Heart right ventricle (tissue), 16 donors: ENCODE data around the gene OR1K1. TPM values are rescaled to one million over a fixed set of nuclear protein-coding genes. Genes with fewer than 3 reads are reported as not detected.

Experiments used
- ATAC-seq, 8 donors: fragments of 200-7000 bp; cut with Tn5 transposase; one replicate each; pipeline ENCODE4 v1.9.1; 2020; ENCODE audit warnings: mild to moderate bottlenecking in 8 of 8, moderate library complexity in 8 of 8, moderate number of reproducible peaks in 1 of 8
- DNase-seq, 2 donors: peaks; one replicate each; pipeline ENCODE4 v3.0.0-alpha.2; 2020
- H3K27ac ChIP-seq, 10 donors: fragments of 200-600 bp; sonication (generic) in 2 of 10; one replicate each; pipeline versions ENCODE4 v1.5.0 to v1.8.0; 2020 to 2022; ENCODE audit warnings: mild to moderate bottlenecking in 3 of 10
- H3K27me3 ChIP-seq, 7 donors: fragments of 200-600 bp; one replicate each; pipeline ENCODE4 v1.8.0; 2021 to 2022; ENCODE audit warnings: mild to moderate bottlenecking in 2 of 7
- H3K36me3 ChIP-seq, 9 donors: fragments of 200-600 bp; sonication (generic) in 1 of 9; one replicate each; pipeline versions ENCODE4 v1.5.0 to v1.8.0; 2020 to 2022; ENCODE audit warnings: mild to moderate bottlenecking in 2 of 9
- H3K4me1 ChIP-seq, 9 donors: fragments of 200-600 bp; sonication (generic) in 1 of 9; one replicate each; pipeline versions ENCODE4 v1.5.0 to v1.8.0; 2020 to 2022; ENCODE audit warnings: mild to moderate bottlenecking in 4 of 9
- H3K4me3 ChIP-seq, 10 donors: fragments of 200-600 bp; sonication (generic) in 2 of 10; one replicate each; pipeline versions ENCODE4 v1.5.0 to v1.8.0; 2020 to 2022; ENCODE audit warnings: mild to moderate bottlenecking in 7 of 10, moderate library complexity in 2 of 10
- H3K9me3 ChIP-seq, 11 donors: fragments of 200-600 bp in 10 of 11; sonication (generic) in 2 of 11; one replicate each; pipeline versions ENCODE4 v1.5.0 to v1.8.0; 2013 to 2022; ENCODE audit warnings: mild to moderate bottlenecking in 2 of 11, control low read depth in 1 of 11, moderate library complexity in 1 of 11
- WGBS, 2 donors: extraction: QIAGEN DNeasy Blood & Tissue Kit; methylation state at CpG; one replicate each; pipeline ENCODE4 v1.1.7; 2013; ENCODE audit warnings: inconsistent platforms in 1 of 2; 5-methylcytosine and 5-hydroxymethylcytosine counted together
- intact Hi-C, 10 donors: fragments of 100-400 bp; cut with DNase I; formaldehyde crosslinking; loops; one replicate each; pipeline versions ENCODE4 v1.11.1 to v1.14.2; 2022
- polyA plus RNA-seq, 2 donors: library from polyadenylated mRNA; stranded (reverse); fragments of 200-250 nt; gene quantifications; one replicate each; pipeline ENCODE4 v1.2.3, GENCODE V29; 2013
- total RNA-seq, 10 donors: library from RNA; stranded (reverse); fragmentation: NEBNext Ultra II Directional in 3 of 10; extraction: Animal tissue kit (Norgen Biotek cat#: 25700) in 3 of 10; gene quantifications; one replicate each; pipeline versions ENCODE4 v1.2.1 to v1.2.4, GENCODE V29; 2021 to 2023
- TF ChIP-seq, protein P1 (sequence below), 9 donors: fragments of 200-600 bp; sonication (generic) in 2 of 9; IDR thresholded peaks; one replicate each; pipeline versions ENCODE4 v1.5.0 to v1.8.0; 2021 to 2022; ENCODE audit warnings: antibody characterized with exemption in 9 of 9, mild to moderate bottlenecking in 5 of 9, moderate library complexity in 1 of 9
- donor health status: Arrhythmogenic right ventricular cardiomyopathy.
- donor health status: ischemic (EF 13 %, LVEDD 7.1; RV severe dilation, severe dysfunction).
- donor health status: healthy with polysubstance abuse.
- donor health status: DM: no; HTN: yes; CAD: no.
- donor health status: DM: no; HTN: no; CAD: no.
- donor health status: ischemic (EF 25% LVEDD 6.9; RV normal size, moderate dysfunction).
- donor health status: ischemic (EF 25% LVEDD 5.7; RV mildly dilated, moderate dysfunction).
- donor health status: healthy.
- donor health status: DM: yes; HTN: yes; CAD: no.
- donor health status: Ischemic cardiomyopathy.
- donor health status: ischemic (EF 35%, LVEDD 5.7; RV mildly dilated, moderate dysfunction).
- donor health status: nonischemic (EF 11% LVEDD 7.7; RV severe dilation, severe dysfunction).
- donor health status: DM: yes; HTN: yes; CAD: no.
- donor health status: PGD.
- donor health status: ischemic (EF 29% LVEDD 5.4; RV normal size, mild dysfunction).
- donor health status: nonischemic (EF 23%, LVEDD 6.1; RV moderate dilation, normal function).

Gene OR1K1
- total and polyA plus RNA-seq, 12 donors = not detected

DNA sequence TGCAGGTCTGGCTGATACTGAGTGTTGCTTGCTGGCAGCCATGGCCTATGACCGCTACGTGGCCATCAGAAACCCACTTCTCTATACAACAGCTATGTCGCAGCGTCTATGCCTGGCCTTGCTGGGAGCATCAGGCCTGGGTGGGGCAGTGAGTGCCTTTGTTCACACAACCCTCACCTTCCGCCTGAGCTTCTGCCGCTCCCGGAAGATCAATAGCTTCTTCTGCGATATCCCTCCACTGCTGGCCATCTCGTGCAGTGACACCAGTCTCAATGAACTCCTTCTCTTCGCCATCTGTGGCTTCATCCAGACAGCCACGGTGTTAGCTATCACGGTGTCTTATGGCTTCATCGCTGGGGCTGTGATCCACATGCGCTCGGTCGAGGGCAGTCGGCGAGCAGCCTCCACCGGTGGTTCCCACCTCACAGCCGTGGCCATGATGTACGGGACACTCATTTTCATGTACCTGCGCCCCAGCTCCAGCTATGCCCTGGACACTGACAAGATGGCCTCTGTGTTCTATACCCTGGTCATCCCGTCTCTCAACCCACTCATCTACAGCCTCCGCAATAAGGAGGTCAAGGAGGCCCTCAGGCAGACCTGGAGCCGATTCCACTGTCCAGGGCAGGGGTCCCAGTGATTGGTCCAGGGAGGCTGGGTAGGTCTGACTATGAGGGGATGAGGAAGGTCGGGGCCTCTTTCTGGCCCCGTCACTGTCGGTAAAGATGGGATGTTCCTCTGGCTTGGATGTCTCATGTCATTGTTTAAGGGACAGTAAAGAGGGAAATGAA lies 10.5 kb upstream of the OR1K1 start:
- no peak for ATAC-seq

DNA sequence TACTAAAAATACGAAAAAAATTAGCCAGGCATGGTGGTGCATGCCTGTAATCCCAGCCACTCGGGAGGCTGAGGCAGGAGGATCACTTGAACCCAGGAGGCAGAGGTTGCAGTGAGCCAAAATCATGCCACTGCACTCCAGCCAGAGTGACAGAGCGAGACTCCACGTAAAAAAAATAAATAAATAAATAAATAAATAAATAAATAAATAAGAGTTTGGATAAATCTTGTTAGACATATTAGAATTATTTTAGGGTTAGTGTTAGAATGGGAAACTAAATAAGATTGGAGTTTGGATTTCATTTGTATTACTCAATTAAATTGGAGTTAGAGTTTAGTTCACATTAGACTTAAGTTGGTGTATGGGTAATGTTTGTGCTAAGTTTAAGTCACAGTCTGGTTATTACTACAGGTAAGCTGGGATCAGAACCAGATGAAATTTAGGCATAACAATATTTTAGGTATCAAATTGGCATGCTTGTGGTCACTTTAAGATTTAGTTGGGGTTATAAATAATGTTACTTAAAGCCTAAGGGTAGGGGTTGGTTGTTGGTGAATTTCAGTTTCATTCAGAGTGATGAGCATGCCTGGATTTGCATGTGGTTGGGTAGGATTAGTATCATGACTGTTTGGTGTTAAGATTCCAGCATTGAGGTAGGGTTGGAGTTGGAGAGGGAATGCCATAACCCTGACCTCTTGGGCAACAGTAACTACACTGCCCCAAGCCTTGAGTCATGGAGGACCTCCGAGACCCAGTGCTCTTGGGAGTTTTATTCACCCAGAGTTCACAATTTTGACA lies 7.9 kb upstream of the OR1K1 start:
- Histone ChIP-seq H3K4me3 (no peak overlapping the region), H3K36me3 (no peaks in the 10 kb centered on the region), H3K9me3 (peaks cover 0 to 9% (median 0%) of the 10 kb centered on the region in 11 donors), H3K4me1 (no peaks in the 10 kb centered on the region), H3K27ac (no peak overlapping the region), H3K27me3 (no peaks in the 10 kb centered on the region)
- intact Hi-C loops = loop anchor here in 1 of 10 donors (10.0 kb wide), 1 partner anchor 307 kb away; no protein-coding TSS in a partner anchor
- DNase-seq = no peak
- TF ChIP-seq, protein P1, sequence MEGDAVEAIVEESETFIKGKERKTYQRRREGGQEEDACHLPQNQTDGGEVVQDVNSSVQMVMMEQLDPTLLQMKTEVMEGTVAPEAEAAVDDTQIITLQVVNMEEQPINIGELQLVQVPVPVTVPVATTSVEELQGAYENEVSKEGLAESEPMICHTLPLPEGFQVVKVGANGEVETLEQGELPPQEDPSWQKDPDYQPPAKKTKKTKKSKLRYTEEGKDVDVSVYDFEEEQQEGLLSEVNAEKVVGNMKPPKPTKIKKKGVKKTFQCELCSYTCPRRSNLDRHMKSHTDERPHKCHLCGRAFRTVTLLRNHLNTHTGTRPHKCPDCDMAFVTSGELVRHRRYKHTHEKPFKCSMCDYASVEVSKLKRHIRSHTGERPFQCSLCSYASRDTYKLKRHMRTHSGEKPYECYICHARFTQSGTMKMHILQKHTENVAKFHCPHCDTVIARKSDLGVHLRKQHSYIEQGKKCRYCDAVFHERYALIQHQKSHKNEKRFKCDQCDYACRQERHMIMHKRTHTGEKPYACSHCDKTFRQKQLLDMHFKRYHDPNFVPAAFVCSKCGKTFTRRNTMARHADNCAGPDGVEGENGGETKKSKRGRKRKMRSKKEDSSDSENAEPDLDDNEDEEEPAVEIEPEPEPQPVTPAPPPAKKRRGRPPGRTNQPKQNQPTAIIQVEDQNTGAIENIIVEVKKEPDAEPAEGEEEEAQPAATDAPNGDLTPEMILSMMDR (IDR thresholded peaks at IDR 0.05) = no peak
- ATAC-seq = no peak
- 83 to 85% methylated on average over 5 of the region's 5 CpGs for WGBS, 2 donors

More for the DNA sequence above, 10.5 kb upstream of the OR1K1 start:
- DNase-seq = no peak
- H3K27me3 ChIP-seq = no peaks in the 10 kb centered on the region
- TF ChIP-seq, protein P1 (IDR thresholded peaks at IDR 0.05) = no peak
- no peaks in the 10 kb centered on the region for H3K4me1 ChIP-seq
- no peak overlapping the region for H3K27ac ChIP-seq
- no peak overlapping the region for H3K4me3 ChIP-seq
- intact Hi-C loops = loop anchor here in 1 of 10 donors (10.0 kb wide), 1 partner anchor 305 kb away; no protein-coding TSS in a partner anchor
- H3K9me3 ChIP-seq = no peaks in the 10 kb centered on the region
- H3K36me3 ChIP-seq = no peaks in the 10 kb centered on the region
- 94% methylated on average over 28 of the region's 28 CpGs for WGBS, 2 donors

DNA sequence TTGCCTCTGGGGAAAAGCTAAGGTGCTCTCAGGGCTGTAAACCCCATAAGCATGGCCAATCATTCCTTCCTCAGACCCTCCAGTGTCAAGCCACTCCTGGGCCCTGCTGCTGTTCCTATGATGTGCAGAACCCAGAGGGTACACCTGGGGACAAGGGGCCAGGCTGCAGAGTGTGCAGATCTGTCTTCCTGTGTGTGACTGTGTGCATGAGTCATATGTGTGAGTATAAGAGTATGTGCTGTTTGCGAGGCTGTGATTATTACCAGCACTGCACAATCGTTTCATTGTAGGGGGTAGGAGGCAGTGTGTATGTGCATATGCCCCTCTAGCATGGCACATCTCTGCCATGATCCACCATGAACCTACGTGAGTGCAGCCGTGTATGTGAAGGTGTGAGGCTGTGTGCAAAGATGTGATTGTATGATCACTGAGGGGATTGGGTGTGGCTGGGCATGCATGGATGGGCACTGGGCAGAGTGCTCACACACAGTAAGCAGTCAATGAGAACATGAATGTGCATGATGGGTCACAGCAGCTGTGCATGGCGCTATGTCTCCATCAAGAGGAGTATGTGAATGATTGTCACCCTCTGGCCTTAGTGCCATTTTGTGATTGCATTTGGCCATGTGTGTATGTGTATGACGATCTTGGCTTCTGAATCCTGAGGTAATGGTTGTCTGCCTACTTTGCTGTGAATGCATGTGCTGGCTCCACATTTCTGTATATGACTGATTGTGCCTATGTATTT lies 2.4 kb upstream of the OR1K1 start:
- H3K9me3 ChIP-seq = peaks cover 0 to 9% (median 0%) of the 10 kb centered on the region in 11 donors
- no peak for ATAC-seq
- 79 to 81% methylated on average over 6 of the region's 6 CpGs for WGBS, 2 donors
- H3K27me3 ChIP-seq = no peaks in the 10 kb centered on the region
- no peak overlapping the region for H3K4me3 ChIP-seq
- no peaks in the 10 kb centered on the region for H3K36me3 ChIP-seq
- no peak for DNase-seq
- intact Hi-C loops = loop anchor here in 1 of 10 donors (10.0 kb wide), 1 partner anchor 313 kb away; no protein-coding TSS in a partner anchor
- TF ChIP-seq, protein P1 (IDR thresholded peaks at IDR 0.05) = no peak
- no peaks in the 10 kb centered on the region for H3K4me1 ChIP-seq
- H3K27ac ChIP-seq = no peak overlapping the region

DNA sequence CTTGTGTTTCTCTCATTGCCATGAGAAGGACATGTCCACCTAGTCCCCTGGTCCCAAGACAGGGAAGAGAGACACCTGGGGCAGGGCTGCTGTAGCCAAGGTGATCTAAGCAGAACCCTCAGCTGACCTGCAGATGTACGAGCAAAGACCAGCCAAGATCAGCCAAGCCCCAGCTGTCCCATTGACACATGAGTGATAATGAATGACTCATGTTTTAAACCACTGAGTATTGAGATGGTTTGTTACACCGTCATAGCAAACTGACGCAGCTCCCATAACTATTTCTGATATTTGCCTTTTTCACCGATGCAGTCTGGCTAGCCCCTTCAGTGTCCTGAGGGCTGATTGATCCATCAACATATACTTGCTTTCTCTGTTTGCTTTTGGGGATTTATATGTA lies 6.7 kb downstream of the OR1K1 start:
- ATAC-seq (no peak), DNase-seq (no peak)
- intact Hi-C loops = loop anchor here in 3 of 10 donors (1.0 to 10.0 kb wide), 4 partner anchors 339 to 699 kb away; no protein-coding TSS in a partner anchor
- H3K4me3 ChIP-seq = no peak overlapping the region
- WGBS, 2 donors = 88 to 91% methylated on average over 4 of the region's 4 CpGs
- H3K36me3 ChIP-seq = no peaks in the 10 kb centered on the region
- H3K9me3 ChIP-seq = peaks cover 0 to 7% (median 0%) of the 10 kb centered on the region in 11 donors
- no peaks in the 10 kb centered on the region for H3K27me3 ChIP-seq
- no peak overlapping the region for H3K27ac ChIP-seq
- peaks cover 0 to 4% (median 0%) of the 10 kb centered on the region in 9 donors for H3K4me1 ChIP-seq
- TF ChIP-seq, protein P1 (IDR thresholded peaks at IDR 0.05) = no peak
